Measurements from ENCODE around the gene LRCOL1. TPM values are rescaled to one million over a fixed set of nuclear protein-coding genes. Genes with fewer than 3 reads are reported as not detected.

LRCOL1 gene
- total RNA-seq, 1 experiment from 2014 or later = not detected

- Histone ChIP-seq H3K36me3 (ENCODE audit: control insufficient read depth, insufficient read depth, low read length) (peaks cover 1% of the 10 kb centered on the region; the same call in 1 of the 2 replicates), H3K4me3 (ENCODE audit: low read depth, low read length) (peak overlapping the region; percentile 98), H3K4me1 (no peaks in the 10 kb centered on the region), H3K9me3 (no peaks in the 10 kb centered on the region), H3K27me3 (replicated peaks; ENCODE audit: control insufficient read depth, insufficient read depth, low read length) (no peaks in the 10 kb centered on the region)
- H3K27me3 Mint-ChIP-seq (ENCODE audit: insufficient read depth, unreplicated experiment) = no peaks in the 10 kb centered on the region
- peaks cover 6% of the 10 kb centered on the region for H3K4me1 Mint-ChIP-seq (ENCODE audit: low read depth, unreplicated experiment)
- H3K27ac Mint-ChIP-seq (ENCODE audit: unreplicated experiment) = peak overlapping the region; percentile 55
- ChIA-PET CTCF (interaction anchor here (0.6 to 2.9 kb wide), 10 partner anchors 9 to 488 kb away, joined by 3 to 28 read pairs (median 3); no protein-coding TSS in a partner anchor), POLR2A (interaction anchor here (0.5 to 1.3 kb wide), 2 partner anchors 131 to 155 kb away, joined by 3 to 5 read pairs; no protein-coding TSS in a partner anchor)
- TSS peak; percentile 10 for BruUV-seq (replicated peaks)
- DNase-seq = peak; percentile 84 to 88
- no peaks in the 10 kb centered on the region for H3K9me3 Mint-ChIP-seq (ENCODE audit: unreplicated experiment)
- H3K36me3 Mint-ChIP-seq (ENCODE audit: insufficient read depth, unreplicated experiment) = peaks cover 43% of the 10 kb centered on the region
- intact Hi-C loops (cut with micrococcal nuclease; ENCODE audit: unreplicated experiment) = loop anchor here (1.0 to 5.0 kb wide), 3 partner anchors 33 to 146 kb away; partner anchors contain the start of gene FBRSL1
- peak overlapping the region; percentile 80 for H3K4me3 Mint-ChIP-seq (ENCODE audit: unreplicated experiment)
- TF ChIP-seq CTCF (IDR thresholded peaks at IDR 0.05; ENCODE audit: insufficient read depth in 1 of 2, low read depth in 1 of 2, low read length in 1 of 2, severe bottlenecking in 1 of 2, unreplicated experiment in 1 of 2) = peak; percentile 82 to 93
Measured at GRCh38 chr12:132560614-132561426, 49.6 kb downstream of the LRCOL1 start.

DNA sequence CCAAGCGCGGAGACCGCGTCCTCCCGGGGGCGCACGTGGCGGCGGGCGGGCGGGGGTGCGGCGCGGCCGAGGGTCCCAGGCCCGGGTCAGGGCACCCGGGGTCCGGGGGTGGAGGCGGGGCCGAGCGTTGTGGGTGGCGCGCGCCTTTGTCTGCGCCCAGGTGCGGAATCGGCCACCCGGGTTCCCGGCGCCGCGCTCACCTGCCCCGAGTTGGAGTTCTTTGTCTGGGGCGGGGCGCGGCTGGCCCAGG, 50.1 kb downstream of the LRCOL1 start:
- Histone ChIP-seq H3K27me3 (replicated peaks; ENCODE audit: control insufficient read depth, insufficient read depth, low read length) (no peaks in the 10 kb centered on the region), H3K9me3 (no peaks in the 10 kb centered on the region), H3K4me3 (ENCODE audit: low read depth, low read length) (peak overlapping the region; percentile 98), H3K4me1 (no peaks in the 10 kb centered on the region), H3K36me3 (ENCODE audit: control insufficient read depth, insufficient read depth, low read length) (no peaks in the 10 kb centered on the region)
- Mint-ChIP-seq H3K36me3 (ENCODE audit: insufficient read depth, unreplicated experiment) (peaks cover 38% of the 10 kb centered on the region), H3K4me1 (ENCODE audit: low read depth, unreplicated experiment) (peaks cover 6% of the 10 kb centered on the region), H3K27me3 (ENCODE audit: insufficient read depth, unreplicated experiment) (no peaks in the 10 kb centered on the region), H3K4me3 (ENCODE audit: unreplicated experiment) (peak overlapping the region; percentile 80), H3K27ac (ENCODE audit: unreplicated experiment) (no peak overlapping the region), H3K9me3 (ENCODE audit: unreplicated experiment) (no peaks in the 10 kb centered on the region)
- no TSS peak for BruUV-seq (replicated peaks)
- intact Hi-C loops (cut with micrococcal nuclease; ENCODE audit: unreplicated experiment) = loop anchor here (2.0 to 5.0 kb wide), 2 partner anchors 68 to 145 kb away; partner anchors contain the start of gene FBRSL1
- DNase-seq = peak in 1 of 2 experiments; percentile 65
- ChIA-PET POLR2A (interaction anchor here (1.3 kb wide), 1 partner anchor 130 kb away, joined by 5 read pairs; no protein-coding TSS in a partner anchor), CTCF (interaction anchor here (0.9 to 2.9 kb wide), 4 partner anchors 55 to 399 kb away, joined by 3 to 28 read pairs (median 4); no protein-coding TSS in a partner anchor)
- no peak for TF ChIP-seq CTCF (IDR thresholded peaks at IDR 0.05; ENCODE audit: insufficient read depth in 1 of 2, low read depth in 1 of 2, low read length in 1 of 2, severe bottlenecking in 1 of 2, unreplicated experiment in 1 of 2)

- no peak overlapping the region for H3K27ac Mint-ChIP-seq (ENCODE audit: unreplicated experiment)
- H3K27me3 Mint-ChIP-seq (ENCODE audit: insufficient read depth, unreplicated experiment) = no peaks in the 10 kb centered on the region
- peak overlapping the region; percentile 98 for H3K4me3 ChIP-seq (ENCODE audit: low read depth, low read length)
- TF ChIP-seq CTCF (IDR thresholded peaks at IDR 0.05; ENCODE audit: insufficient read depth in 1 of 2, low read depth in 1 of 2, low read length in 1 of 2, severe bottlenecking in 1 of 2, unreplicated experiment in 1 of 2) = no peak
- H3K4me3 Mint-ChIP-seq (ENCODE audit: unreplicated experiment) = peak overlapping the region; percentile 80
- no peaks in the 10 kb centered on the region for H3K27me3 ChIP-seq (replicated peaks; ENCODE audit: control insufficient read depth, insufficient read depth, low read length)
- peaks cover 6% of the 10 kb centered on the region for H3K4me1 Mint-ChIP-seq (ENCODE audit: low read depth, unreplicated experiment)
- ChIA-PET POLR2A (interaction anchor here (0.6 to 1.3 kb wide), 3 partner anchors 34 to 146 kb away, joined by 3 to 5 read pairs (median 3); no protein-coding TSS in a partner anchor), CTCF (no interaction called here)
- intact Hi-C loops (cut with micrococcal nuclease; ENCODE audit: unreplicated experiment) = loop anchor here (2.0 to 5.0 kb wide), 2 partner anchors 68 to 145 kb away; partner anchors contain the start of gene FBRSL1
- H3K9me3 Mint-ChIP-seq (ENCODE audit: unreplicated experiment) = no peaks in the 10 kb centered on the region
- H3K4me1 ChIP-seq = no peaks in the 10 kb centered on the region
- no TSS peak for BruUV-seq (replicated peaks)
- H3K36me3 Mint-ChIP-seq (ENCODE audit: insufficient read depth, unreplicated experiment) = peaks cover 33% of the 10 kb centered on the region
- H3K36me3 ChIP-seq (ENCODE audit: control insufficient read depth, insufficient read depth, low read length) = no peaks in the 10 kb centered on the region
- no peaks in the 10 kb centered on the region for H3K9me3 ChIP-seq
- DNase-seq = peak; percentile 57 to 83
Measured at GRCh38 chr12:132559652-132560363, 50.6 kb downstream of the LRCOL1 start.
